ENCODE results near the gene GPANK1. TPM values are rescaled to one million over a fixed set of nuclear protein-coding genes. Genes with fewer than 3 reads are reported as not detected.
A peak's percentile ranks its signal among the peaks of the same experiment; 100 is the strongest.

The GPANK1 gene
- total and polyA plus RNA-seq, 2 of the 4 experiments (the other 2 are of a cell fraction), result 6.1 to 13.8 TPM

DNA sequence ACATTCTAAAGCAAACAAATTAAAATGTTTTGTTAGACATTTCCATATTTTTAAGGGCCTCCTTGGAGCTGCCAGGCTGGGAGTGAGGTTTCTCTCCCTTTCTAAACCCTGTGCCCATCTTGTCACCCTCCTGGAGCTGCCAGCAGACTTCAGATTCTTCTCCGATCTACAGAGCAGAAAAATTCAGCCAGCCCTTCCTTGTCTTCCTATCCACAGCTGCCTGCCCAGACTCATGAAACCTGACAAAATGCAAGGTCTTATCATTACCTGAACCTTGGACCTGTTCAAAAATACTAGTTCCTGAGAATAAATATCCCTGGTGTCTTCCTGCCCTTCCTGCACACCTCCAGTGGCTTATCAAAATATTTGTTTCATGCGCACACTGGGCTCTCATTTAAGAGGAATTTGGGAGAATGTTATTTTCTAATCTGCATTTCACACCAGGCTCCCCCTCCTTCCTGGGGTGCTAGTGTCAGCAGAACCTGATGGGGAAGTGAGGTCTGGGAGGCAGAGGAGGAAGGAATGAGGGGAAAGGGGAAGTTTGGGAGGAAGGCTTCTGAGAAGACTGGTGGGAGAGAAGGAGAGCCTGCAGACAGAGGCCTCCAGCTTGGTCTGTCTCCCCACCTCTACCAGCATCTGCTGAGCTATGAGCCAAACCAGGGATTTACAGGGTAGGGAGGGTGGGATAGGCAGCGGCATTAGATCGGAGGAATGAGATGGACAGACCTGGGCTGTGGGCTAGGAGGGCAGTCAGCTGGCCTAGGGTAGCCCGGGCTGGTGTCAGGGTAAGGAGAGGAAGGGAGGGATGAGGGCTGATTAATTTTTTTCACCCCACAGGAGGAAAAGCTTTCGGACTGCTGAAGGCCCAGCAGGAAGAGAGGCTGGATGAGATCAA is 49.9 kb downstream of the GPANK1 start, which contains the start of gene AIF1 (continued):
- no peak for TF ChIP-seq RCOR1 (IDR thresholded peaks at IDR 0.05; ENCODE audit: insufficient replicate concordance, low read length)

DNA sequence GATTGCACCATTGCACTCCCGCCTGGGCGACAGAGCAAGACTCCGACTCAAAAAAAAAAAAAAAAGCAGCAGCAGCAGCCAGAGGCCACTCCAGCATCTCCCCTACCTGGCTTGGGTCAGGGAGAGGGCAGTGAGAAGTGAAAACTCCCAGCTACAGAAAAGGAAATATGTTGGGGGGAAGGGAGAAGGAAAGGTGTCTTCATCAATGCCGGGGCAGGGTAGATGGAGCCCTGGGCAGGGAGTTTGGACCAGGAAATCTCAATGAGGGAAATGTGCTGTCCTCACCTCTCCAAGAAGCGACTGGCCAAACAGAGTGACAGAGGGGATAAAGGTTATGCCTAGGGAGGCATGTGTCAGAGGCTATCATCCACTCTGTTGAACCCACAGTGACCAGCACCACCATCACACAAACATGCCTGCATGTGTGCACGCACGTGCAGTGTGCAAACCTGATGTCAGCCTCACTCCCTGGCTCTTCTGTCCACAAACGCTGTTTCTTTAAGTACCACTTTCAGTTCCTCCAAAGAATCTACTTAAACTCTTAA is 50.6 kb downstream of the GPANK1 start:
- H3K9me1 ChIP-seq (ENCODE audit: insufficient read depth, low read length), result 0 out of 2 replicates have a peak, but pooled peaks cover 3% of the 10 kb centered on the region
- ATAC-seq (ENCODE audit: low read depth), result no peak
- no peaks in the 10 kb centered on the region for H3K9me3 ChIP-seq (ENCODE audit: control insufficient read depth, insufficient read depth, low read length)
- no peak overlapping the region for H3K56ac ChIP-seq (ENCODE audit: extremely low read depth, insufficient read depth, low read length)
- H3K4ac ChIP-seq (ENCODE audit: low read depth, low read length), result no peak overlapping the region
- H3K9ac ChIP-seq (ENCODE audit: low read depth, low read length), result no peak overlapping the region
- DNase-seq, result no peak
- intact Hi-C loops (cut with micrococcal nuclease) (loop anchor here (2.0 kb wide), 1 partner anchor 53 kb away; no protein-coding TSS in a partner anchor), dilution Hi-C loops (cut with HindIII; ENCODE audit: low sequenced_read_pairs, unreplicated experiment) (no loop called here), in situ Hi-C loops (cut with MboI; ENCODE audit: low sequenced_read_pairs) (no loop called here)
- H4K91ac ChIP-seq (ENCODE audit: insufficient read depth, low read depth, low read length), result no peak overlapping the region
- H2BK120ac ChIP-seq (ENCODE audit: low read depth, low read length), result no peak overlapping the region
- H3K4me3 ChIP-seq (ENCODE audit: insufficient read depth, low read depth, low read length), result no peak overlapping the region
- no peak overlapping the region for H4K5ac ChIP-seq (ENCODE audit: low read depth, low read length)
- H2BK15ac ChIP-seq (ENCODE audit: low read depth, low read length), result no peak overlapping the region
- no peak overlapping the region for H2BK5ac ChIP-seq (ENCODE audit: low read depth, low read length, poor library complexity, severe bottlenecking)
- no peaks in the 10 kb centered on the region for H4K20me1 ChIP-seq (ENCODE audit: insufficient read depth, low read length)
- POLR2A ChIA-PET (ENCODE audit: unreplicated experiment), result no interaction called here
- H3K23ac ChIP-seq (ENCODE audit: low read depth, low read length), result no peak overlapping the region
- no peaks in the 10 kb centered on the region for H3K79me1 ChIP-seq (ENCODE audit: low read depth in 1 of 2, low read length in 2 of 2)
- CTCF ChIA-PET, result interaction anchor here (0.7 kb wide), 1 partner anchor 18 kb away, joined by 7 read pairs; no protein-coding TSS in a partner anchor
- H4K8ac ChIP-seq (ENCODE audit: low read depth in 2 of 2, low read length in 2 of 2), result no peak overlapping the region
- no CpG with 5 or more reads among the region's 8 CpGs for WGBS, 2 experiments (ENCODE audit: extremely low coverage in 2 of 2, insufficient read length in 1 of 2)
- H2AK5ac ChIP-seq (ENCODE audit: low read depth, low read length), result no peak overlapping the region
- no TSS peak for BruUV-seq (replicated peaks)
- H2BK20ac ChIP-seq (ENCODE audit: low read depth, low read length), result no peak overlapping the region
- no peak overlapping the region for H3K18ac ChIP-seq (ENCODE audit: low read depth, low read length)
- peak overlapping the region; percentile 44 for H2AFZ ChIP-seq (replicated peaks; ENCODE audit: low read length, poor library complexity)
- no peak overlapping the region for H2AK9ac ChIP-seq (replicated peaks; ENCODE audit: low read depth, low read length, poor library complexity)
- H3K4me2 ChIP-seq (ENCODE audit: low read depth, low read length), result no peak overlapping the region
- H3K36me3 ChIP-seq (ENCODE audit: control insufficient read depth, insufficient read depth, low read length), result no peaks in the 10 kb centered on the region
- H3K27ac ChIP-seq (ENCODE audit: insufficient read depth, low read length), result no peak overlapping the region
- TF ChIP-seq RAD21 (IDR thresholded peaks at IDR 0.05; ENCODE audit: low read length) (no peak), SMC3 (IDR thresholded peaks at IDR 0.05; ENCODE audit: low read depth, low read length) (no peak), MXI1 (IDR thresholded peaks at IDR 0.05; ENCODE audit: borderline replicate concordance, low read depth, low read length) (no peak)
- TF ChIP-seq, protein P1, sequence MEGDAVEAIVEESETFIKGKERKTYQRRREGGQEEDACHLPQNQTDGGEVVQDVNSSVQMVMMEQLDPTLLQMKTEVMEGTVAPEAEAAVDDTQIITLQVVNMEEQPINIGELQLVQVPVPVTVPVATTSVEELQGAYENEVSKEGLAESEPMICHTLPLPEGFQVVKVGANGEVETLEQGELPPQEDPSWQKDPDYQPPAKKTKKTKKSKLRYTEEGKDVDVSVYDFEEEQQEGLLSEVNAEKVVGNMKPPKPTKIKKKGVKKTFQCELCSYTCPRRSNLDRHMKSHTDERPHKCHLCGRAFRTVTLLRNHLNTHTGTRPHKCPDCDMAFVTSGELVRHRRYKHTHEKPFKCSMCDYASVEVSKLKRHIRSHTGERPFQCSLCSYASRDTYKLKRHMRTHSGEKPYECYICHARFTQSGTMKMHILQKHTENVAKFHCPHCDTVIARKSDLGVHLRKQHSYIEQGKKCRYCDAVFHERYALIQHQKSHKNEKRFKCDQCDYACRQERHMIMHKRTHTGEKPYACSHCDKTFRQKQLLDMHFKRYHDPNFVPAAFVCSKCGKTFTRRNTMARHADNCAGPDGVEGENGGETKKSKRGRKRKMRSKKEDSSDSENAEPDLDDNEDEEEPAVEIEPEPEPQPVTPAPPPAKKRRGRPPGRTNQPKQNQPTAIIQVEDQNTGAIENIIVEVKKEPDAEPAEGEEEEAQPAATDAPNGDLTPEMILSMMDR (conservative IDR thresholded peaks at IDR 0.05; ENCODE audit: low read depth, low read length), result no peak
- H3K4me1 ChIP-seq (ENCODE audit: control insufficient read depth, insufficient read depth, low read length), result no peaks in the 10 kb centered on the region
- H3K27me3 ChIP-seq (ENCODE audit: control insufficient read depth, insufficient read depth, low read length), result peaks cover 7% of the 10 kb centered on the region
- H3K14ac ChIP-seq (replicated peaks; ENCODE audit: low read depth, low read length), result no peak overlapping the region

All from IMR-90 (cell line).